Esophagus muscularis mucosa (tissue), 3 donors: ENCODE measurements around the gene UBE3D.

ENCODE experiments used
- POLR2A ChIP-seq: fragments of 450-650 bp; IDR thresholded peaks from one replicate; pipeline ENCODE4 v1.6.1; 2017; ENCODE audit warnings: antibody characterized with exemption, moderate library complexity, mild to moderate bottlenecking, low read depth
- POLR2AphosphoS5 ChIP-seq, 2 donors: sonication (generic); formaldehyde crosslinking; IDR thresholded peaks; one replicate each; pipeline ENCODE4 v1.6.1; 2017; ENCODE audit warnings: antibody characterized with exemption in 2 of 2
- TF ChIP-seq, protein P1 (sequence below), 3 experiments: fragments of 200-600 bp in 2 of 3; fragments of 450-650 bp in 1 of 3; sonication (generic) in 2 of 3; IDR thresholded peaks; one replicate each; pipeline ENCODE4 v1.5.1; 2017 to 2019; ENCODE audit warnings: antibody characterized with exemption in 3 of 3, mild to moderate bottlenecking in 2 of 3, moderate library complexity in 1 of 3

DNA sequence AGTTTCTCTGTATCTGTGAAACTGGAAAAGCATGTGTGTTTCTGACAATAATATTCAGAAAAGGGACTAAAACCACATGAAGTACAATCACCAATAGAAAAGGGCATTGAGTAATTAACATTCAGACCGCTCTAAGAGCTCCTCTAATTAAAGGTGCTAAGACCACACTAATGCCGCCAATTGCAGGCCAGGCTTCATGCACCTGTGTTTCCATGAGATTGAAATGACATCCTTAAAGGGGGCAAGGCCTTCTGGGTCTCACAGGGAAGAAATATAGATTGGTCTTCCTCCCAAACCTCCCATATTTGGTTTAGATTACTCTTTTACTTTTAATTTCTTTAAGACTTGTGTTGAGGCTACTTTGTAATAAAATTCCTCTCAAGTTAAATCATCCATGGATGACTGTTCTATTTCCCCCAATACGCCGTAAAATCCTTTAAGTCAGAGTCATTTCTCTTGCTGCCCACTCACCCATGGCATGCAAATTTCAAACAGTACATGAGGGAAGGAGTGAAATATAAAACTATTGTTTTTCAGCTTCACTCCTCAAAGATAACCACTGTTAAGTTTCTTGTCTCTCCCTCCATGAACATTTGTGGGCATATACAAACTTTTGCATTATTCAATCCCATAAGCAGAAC, 110.6 kb downstream of the UBE3D start:
- TF ChIP-seq, protein P1, sequence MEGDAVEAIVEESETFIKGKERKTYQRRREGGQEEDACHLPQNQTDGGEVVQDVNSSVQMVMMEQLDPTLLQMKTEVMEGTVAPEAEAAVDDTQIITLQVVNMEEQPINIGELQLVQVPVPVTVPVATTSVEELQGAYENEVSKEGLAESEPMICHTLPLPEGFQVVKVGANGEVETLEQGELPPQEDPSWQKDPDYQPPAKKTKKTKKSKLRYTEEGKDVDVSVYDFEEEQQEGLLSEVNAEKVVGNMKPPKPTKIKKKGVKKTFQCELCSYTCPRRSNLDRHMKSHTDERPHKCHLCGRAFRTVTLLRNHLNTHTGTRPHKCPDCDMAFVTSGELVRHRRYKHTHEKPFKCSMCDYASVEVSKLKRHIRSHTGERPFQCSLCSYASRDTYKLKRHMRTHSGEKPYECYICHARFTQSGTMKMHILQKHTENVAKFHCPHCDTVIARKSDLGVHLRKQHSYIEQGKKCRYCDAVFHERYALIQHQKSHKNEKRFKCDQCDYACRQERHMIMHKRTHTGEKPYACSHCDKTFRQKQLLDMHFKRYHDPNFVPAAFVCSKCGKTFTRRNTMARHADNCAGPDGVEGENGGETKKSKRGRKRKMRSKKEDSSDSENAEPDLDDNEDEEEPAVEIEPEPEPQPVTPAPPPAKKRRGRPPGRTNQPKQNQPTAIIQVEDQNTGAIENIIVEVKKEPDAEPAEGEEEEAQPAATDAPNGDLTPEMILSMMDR (IDR thresholded peaks at IDR 0.05), result no peak
- TF ChIP-seq POLR2A, result no peak
- no peak for TF ChIP-seq POLR2AphosphoS5 (IDR thresholded peaks at IDR 0.05)
